NB4 (cell line): ENCODE measurements around the gene FBLN7.

ENCODE experiments used
- MYC ChIP-seq: IDR thresholded peaks from 2 replicates; pipeline ENCODE4 v1.6.1; 2011; ENCODE audit warnings: low read depth, low read length
- POLR2A ChIP-seq: IDR thresholded peaks from 2 replicates; pipeline ENCODE4 v1.6.1; 2011; ENCODE audit warnings: mild to moderate bottlenecking; ENCODE audit not compliant: insufficient read length; ENCODE audit errors: extremely low read depth
- TF ChIP-seq, protein P1 (sequence below): IDR thresholded peaks from one replicate; pipeline ENCODE4 v1.5.1; 2012; ENCODE audit warnings: low read depth, low read length
- TF ChIP-seq, protein P2 (sequence below): IDR thresholded peaks from 2 replicates; pipeline ENCODE4 v1.6.1; 2011; ENCODE audit warnings: low read depth, low read length

GRCh38 chr2:112137516-112138158, 548 bp upstream of the FBLN7 start:
- TF ChIP-seq, protein P1, sequence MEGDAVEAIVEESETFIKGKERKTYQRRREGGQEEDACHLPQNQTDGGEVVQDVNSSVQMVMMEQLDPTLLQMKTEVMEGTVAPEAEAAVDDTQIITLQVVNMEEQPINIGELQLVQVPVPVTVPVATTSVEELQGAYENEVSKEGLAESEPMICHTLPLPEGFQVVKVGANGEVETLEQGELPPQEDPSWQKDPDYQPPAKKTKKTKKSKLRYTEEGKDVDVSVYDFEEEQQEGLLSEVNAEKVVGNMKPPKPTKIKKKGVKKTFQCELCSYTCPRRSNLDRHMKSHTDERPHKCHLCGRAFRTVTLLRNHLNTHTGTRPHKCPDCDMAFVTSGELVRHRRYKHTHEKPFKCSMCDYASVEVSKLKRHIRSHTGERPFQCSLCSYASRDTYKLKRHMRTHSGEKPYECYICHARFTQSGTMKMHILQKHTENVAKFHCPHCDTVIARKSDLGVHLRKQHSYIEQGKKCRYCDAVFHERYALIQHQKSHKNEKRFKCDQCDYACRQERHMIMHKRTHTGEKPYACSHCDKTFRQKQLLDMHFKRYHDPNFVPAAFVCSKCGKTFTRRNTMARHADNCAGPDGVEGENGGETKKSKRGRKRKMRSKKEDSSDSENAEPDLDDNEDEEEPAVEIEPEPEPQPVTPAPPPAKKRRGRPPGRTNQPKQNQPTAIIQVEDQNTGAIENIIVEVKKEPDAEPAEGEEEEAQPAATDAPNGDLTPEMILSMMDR, result no peak
- TF ChIP-seq, protein P2, sequence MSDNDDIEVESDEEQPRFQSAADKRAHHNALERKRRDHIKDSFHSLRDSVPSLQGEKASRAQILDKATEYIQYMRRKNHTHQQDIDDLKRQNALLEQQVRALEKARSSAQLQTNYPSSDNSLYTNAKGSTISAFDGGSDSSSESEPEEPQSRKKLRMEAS, result no peak
- no peak for TF ChIP-seq POLR2A
- no peak for TF ChIP-seq MYC
